Mucosa of descending colon (tissue), 3 donors: ENCODE data around the gene TPP1. TPM values are rescaled to one million over a fixed set of nuclear protein-coding genes. Genes with fewer than 3 reads are reported as not detected.

Experiments
- ATAC-seq: fragments of 200-7000 bp; cut with Tn5 transposase; one replicate; pipeline ENCODE4 v1.9.1; 2020; ENCODE audit warnings: mild to moderate bottlenecking, moderate library complexity
- DNase-seq, 3 donors: peaks; one replicate each; pipeline ENCODE4 v3.0.0-alpha.2; 2020
- H3K36me3 ChIP-seq: fragments of 200-600 bp; one replicate; pipeline ENCODE4 v1.8.0; 2021; ENCODE audit warnings: low read depth, mild to moderate bottlenecking
- H3K4me1 ChIP-seq: fragments of 200-600 bp; one replicate; pipeline ENCODE4 v1.8.0; 2021; ENCODE audit warnings: low read depth, mild to moderate bottlenecking
- H3K4me3 ChIP-seq: fragments of 200-600 bp; one replicate; pipeline ENCODE4 v1.8.0; 2021; ENCODE audit warnings: mild to moderate bottlenecking
- H3K9me3 ChIP-seq: fragments of 200-600 bp; one replicate; pipeline ENCODE4 v1.8.0; 2021; ENCODE audit warnings: mild to moderate bottlenecking
- CTCF ChIP-seq: fragments of 200-600 bp; IDR thresholded peaks from one replicate; pipeline ENCODE4 v1.8.0; 2022; ENCODE audit warnings: antibody characterized with exemption, mild to moderate bottlenecking
- intact Hi-C, 2 donors: fragments of 100-400 bp; cut with DNase I in 1 of 2; cut with micrococcal nuclease in 1 of 2; formaldehyde crosslinking; loops; one replicate each; pipeline versions ENCODE4 v1.11.0 to v1.11.1; 2022; cut with DNase I, micrococcal nuclease
- long read RNA-seq, 2 donors: library from polyadenylated mRNA; unstranded; transcript quantifications; one replicate each; pipeline ENCODE4 v2.0.0, GENCODE V29; 2019 to 2021
- total RNA-seq, 3 donors: library from RNA; stranded (reverse); fragmentation: NEBNext Ultra II Directional in 2 of 3; extraction: Animal tissue kit (Norgen Biotek cat#: 25700) in 2 of 3; gene quantifications; one replicate each; pipeline versions ENCODE4 v1.2.1 to v1.2.4, GENCODE V29; 2021 to 2023
- donor health status: DM: no; HTN: no; CAD: no; lungs with moderate emphysema.
- donor health status: DM: no; HTN: no; CAD: no.
- donor health status: DM: no; HTN: yes; CAD: no.

TPP1 gene
- 100 to 1,000 TPM in 1 of 3 donors, 10 to 100 TPM in 2; 86.4 to 116 (median 93.8) TPM for total RNA-seq
- long read RNA-seq, donor 1, transcript TPP1-214 (12 exons, 3,578 nt): minor isoform, 13 of 104 reads
- long read RNA-seq, donor 1, transcript TPP1-207 (5 exons, 757 nt): minor isoform, 5 of 104 reads
- long read RNA-seq, donor 1, transcript TPP1-201 (13 exons, 3,560 nt): major isoform, 55 of 104 reads
- long read RNA-seq, donor 1, partial matches to known transcripts: 18 of 104 reads
- long read RNA-seq, donor 1, other reads (novel, unspliced or antisense): 10 of 104 reads
- long read RNA-seq, donor 2, transcript TPP1-201 (13 exons, 3,560 nt): major isoform, 5 of 18 reads
- long read RNA-seq, donor 2, partial matches to known transcripts: 11 of 18 reads
- long read RNA-seq, donor 2, other reads (novel, unspliced or antisense): 1 of 18 reads

DNA sequence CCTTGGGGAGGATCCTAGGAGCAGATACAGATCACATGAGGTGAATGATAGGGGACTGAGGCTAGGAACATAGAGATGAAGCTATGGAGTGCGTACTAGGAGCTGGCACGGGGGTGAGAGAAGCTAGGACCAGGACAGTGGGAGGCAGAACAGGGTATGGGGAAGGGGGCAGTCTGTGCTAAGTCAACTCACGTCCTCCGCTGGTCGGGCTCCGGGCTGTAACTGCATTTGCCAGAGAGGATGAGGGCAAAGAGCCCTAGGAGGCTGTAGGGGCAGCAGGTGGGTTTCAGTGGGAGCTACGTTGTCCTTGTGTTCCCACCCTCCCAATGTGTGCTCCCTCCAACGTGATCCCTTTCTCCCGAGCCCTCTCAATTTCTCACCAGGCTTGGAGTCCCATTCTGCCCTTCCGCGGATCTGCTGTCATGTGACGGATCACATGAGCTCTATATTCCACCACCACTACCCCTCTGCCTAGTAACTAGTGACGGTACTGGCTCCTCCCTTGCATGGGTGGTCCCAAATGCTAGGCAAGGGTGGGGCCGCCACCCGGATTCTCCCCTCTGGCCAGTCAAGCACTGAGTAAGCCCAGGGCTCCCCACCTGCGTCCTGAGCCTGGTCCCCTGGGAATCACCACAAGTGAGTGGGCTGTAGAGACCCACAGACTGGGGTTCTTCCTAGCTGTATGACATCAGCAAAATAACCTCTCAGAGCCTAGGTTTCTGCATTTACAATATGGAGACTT is at the start of gene TPP1:
Gene TPP1 (minus strand): TSS at position 419 of the 742 bp plus-strand sequence. CDS start 22 bp downstream, at position 397.
- TF ChIP-seq CTCF: no peak
- Histone ChIP-seq H3K9me3 (no peaks in the 10 kb centered on the region), H3K4me1 (peaks cover 9% of the 10 kb centered on the region), H3K36me3 (no peaks in the 10 kb centered on the region), H3K4me3 (peak within 1 kb of the TSS; percentile 50)
- DNase-seq (peak; percentile 90 to 98 (median 91)), ATAC-seq (peak; percentile 96)
- intact Hi-C loops: no loop called here

DNA sequence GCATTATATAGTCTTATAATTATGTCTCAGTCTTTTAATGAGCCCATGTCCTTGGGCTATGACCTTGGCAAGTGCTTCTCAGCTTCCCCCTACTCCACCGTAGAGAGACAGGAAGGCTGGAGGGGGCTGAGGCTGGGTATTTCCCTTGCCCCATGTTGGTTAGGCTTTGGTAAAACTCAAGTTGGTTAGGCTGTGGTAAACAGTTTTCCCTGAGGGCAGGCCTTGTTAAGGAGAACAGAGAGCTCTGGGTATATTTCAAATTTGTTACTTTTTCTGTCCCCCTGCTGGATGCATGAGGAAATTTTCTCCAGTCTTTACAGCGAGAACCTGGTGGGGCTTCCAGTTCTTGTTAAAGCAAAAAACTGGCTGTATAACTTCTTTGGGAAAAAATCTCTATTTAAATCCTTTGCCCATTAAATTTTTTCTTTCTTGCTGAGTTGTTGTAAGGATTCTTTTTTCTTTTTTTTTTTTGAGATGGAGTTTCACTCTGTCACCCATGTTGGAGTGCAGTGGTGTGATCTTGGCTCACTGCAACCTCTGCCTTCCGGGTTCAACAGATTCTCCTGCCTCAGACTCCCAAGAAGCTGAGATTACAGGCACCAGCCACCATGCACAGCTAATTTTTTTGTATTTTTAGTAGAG is 48.6 kb upstream of the TPP1 start:
- DNase-seq (peak in 1 of 3 donors; percentile 24), ATAC-seq (peak; percentile 59)
- Histone ChIP-seq H3K4me1 (no peaks in the 10 kb centered on the region), H3K4me3 (no peak overlapping the region), H3K9me3 (no peaks in the 10 kb centered on the region), H3K36me3 (no peaks in the 10 kb centered on the region)
- TF ChIP-seq CTCF: peak; percentile 12
- intact Hi-C loops: no loop called here

- no peaks in the 10 kb centered on the region for H3K4me1 ChIP-seq
These were observed 47.3 kb upstream of the TPP1 start for GRCh38 chr11:6666302-6667183.

GRCh38 chr11:6664551-6664950 is 45.3 kb upstream of the TPP1 start:
- no peak for ATAC-seq
- Histone ChIP-seq H3K36me3 (no peaks in the 10 kb centered on the region), H3K4me3 (no peak overlapping the region), H3K9me3 (no peaks in the 10 kb centered on the region), H3K4me1 (no peaks in the 10 kb centered on the region)
- intact Hi-C loops: no loop called here
- DNase-seq: no peak
- TF ChIP-seq CTCF: no peak

More at GRCh38 chr11:6666302-6667183, 47.3 kb upstream of the TPP1 start:
- no peak for ATAC-seq
- no peak for TF ChIP-seq CTCF
- DNase-seq: no peak
- Histone ChIP-seq H3K36me3 (no peaks in the 10 kb centered on the region), H3K4me3 (no peak overlapping the region), H3K9me3 (no peaks in the 10 kb centered on the region)
- intact Hi-C loops: no loop called here
